Hematopoietic multipotent progenitor cell treated with erythropoietin and hydrocortisone succinate and interleukin-3 and kit ligand, for 8 days (in vitro differentiated cells): ENCODE measurements around the gene WDR5.
A peak's percentile ranks its signal among the peaks of the same experiment; 100 is the strongest.

ENCODE experiments used
- DNase-seq: peaks from one replicate; pipeline ENCODE4 v3.0.0-alpha.2; 2015

The WDR5 gene

DNA sequence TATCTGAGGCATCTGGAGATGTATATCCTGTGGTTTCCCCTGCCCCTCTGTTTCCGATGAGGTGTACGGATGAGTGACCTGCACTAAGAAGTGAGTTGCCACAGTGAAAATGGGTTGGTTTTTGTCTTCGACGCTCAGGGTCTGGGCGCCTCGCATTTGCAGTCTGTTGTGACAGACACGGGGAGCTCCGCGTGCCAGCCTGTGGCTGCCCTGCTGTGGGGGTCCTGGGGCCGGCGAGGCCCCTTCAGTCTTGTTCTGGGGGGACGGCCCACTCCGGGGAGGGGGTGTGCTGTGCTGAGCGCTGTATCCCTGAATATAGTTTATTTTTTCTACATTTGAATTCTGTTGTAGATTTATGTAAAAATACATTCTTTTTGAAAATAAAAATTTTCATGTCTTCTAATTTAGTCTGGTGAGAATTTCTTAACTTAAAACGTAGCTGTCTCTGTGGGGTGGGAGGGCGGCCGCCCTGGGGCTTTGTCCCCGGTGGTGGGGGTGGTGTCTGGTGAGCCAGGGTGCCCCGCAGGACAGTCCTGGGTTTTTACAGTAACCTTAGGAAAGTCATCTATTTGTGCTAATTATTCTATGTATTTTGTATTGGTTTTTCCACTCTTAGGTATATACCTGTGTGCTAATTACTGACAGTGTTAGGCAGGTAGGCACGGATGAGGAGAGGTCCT lies 23.8 kb downstream of the WDR5 start:
- no peak for DNase-seq

DNA sequence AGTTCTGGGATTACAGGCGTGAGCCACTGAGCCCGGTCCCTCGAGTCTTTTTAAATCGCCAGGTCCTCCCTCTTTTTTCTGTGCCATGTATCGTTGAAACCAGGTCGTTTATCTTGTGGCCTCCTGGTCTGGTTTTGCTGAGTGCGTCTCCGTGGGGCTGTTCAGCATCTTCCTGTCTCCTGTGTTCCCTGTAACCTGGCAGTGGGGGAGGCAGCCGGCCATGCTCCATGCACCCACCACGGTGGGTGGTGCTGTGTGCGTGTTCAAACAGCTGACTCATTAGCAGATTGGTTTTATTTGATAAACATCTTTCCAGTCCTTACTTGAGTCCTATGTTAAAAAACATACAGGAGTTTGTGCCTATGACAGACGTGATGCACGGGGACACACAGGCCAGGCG lies 25.8 kb downstream of the WDR5 start:
- DNase-seq, result no peak

DNA sequence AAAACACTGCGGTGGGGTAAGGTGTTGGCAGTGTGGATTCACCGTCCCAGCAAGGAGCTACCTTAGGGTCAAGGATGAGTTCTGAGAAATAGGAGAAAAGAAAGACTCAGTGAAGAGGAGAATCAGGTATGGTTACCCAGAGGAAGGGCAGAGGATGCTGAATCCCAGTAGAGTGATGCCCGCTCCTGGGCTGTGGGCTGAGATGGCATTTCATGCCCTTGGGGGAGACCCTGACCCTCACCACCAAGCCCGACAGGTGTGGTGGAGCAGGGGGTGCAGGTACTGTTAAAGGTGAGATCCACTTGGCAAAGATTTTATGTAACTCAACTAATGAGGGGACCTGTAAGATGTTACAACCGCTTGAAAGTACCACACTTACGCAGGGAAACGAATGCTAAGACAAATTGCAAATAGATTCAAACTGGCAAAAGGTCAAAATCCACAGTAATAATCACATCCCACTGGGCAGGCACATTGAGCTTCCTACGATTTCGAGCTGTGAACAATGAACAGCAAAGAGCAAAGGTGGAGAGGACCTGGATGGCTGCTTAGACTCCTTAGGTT lies 26.4 kb downstream of the WDR5 start:
- DNase-seq, result no peak

DNA sequence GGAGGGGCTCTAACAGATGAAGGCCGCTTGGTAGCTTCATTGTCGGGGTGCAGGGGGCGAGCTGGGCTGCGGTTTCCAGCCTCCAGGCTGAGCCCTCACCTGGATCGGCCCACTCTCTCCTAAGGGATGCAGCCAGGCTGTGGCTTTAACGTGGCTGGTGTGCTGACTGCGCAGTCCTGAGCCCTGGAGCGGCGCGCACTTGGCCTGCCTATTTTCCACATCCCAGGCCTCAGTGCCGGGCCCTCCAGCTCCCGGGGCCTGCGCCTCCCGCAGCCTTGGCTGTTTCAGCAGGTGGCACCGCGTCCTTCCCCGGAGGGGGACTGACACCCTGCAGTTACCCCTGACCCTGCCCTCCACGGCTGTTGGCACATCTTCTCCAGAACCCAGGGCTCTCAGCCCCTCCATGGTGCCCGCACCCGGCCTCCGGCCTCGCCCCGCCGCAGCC lies 27.1 kb downstream of the WDR5 start:
- no peak for DNase-seq

DNA sequence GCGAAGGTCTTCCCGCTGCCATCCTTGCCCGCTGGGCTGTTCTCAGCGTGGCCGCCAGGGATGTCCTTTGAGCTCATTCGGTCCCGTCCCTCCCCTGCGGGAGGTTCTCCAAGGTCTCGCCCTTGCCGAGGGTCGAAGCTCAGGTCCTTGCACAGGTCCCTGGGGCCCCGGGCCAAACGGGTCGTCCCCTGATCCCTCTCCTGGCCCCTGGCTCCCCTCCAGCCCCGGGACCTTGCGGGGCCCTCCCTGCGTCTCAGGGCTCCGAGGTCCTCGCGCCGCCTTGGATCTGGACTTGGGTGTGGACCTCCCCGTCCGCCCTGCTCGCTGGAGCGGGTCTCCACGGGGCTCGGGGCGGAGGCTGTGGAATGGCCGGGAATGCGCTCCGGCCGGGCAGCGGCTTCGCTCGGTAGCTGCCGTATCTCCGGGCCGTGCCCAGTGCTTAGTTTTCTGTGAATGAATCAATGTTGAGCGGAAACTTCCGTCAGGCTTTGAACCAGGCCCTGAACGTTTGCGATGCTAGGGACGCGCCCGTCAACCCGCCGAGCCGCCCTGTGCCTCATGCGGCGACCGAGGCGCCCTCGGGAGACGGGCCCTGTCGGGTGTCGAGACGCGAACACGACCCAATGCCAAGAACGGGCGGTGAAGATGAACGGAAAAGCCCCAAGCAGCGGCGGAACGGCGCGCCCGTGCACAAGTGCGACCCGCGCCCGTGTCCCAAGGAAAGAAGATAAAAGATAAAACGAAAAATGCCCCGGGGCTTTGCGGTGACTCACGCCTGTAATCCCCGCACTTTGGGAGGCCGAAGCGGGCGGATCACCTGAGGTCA lies 27.7 kb downstream of the WDR5 start:
- peak; percentile 70 for DNase-seq

DNA sequence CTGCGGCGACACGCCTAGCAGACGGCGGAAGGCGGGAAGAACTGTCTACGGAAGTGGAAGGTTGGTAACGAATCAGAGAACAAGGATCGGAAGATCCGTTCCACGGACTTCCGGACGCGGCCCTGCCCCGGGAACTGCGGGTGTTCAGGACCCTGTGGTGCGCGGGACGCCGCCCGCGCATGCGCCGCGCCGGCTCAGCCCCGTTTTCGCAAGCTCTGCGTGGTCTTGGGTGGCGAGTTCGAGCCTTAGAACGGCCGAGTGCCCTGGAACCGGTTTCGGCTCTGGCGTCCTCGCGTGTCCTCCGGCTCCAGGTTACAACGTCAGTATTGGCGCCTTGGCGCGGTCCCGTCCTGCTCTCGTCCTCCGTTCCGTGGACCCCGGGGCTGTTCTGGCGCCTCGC lies 29.0 kb downstream of the WDR5 start:
- DNase-seq, result no peak

DNA sequence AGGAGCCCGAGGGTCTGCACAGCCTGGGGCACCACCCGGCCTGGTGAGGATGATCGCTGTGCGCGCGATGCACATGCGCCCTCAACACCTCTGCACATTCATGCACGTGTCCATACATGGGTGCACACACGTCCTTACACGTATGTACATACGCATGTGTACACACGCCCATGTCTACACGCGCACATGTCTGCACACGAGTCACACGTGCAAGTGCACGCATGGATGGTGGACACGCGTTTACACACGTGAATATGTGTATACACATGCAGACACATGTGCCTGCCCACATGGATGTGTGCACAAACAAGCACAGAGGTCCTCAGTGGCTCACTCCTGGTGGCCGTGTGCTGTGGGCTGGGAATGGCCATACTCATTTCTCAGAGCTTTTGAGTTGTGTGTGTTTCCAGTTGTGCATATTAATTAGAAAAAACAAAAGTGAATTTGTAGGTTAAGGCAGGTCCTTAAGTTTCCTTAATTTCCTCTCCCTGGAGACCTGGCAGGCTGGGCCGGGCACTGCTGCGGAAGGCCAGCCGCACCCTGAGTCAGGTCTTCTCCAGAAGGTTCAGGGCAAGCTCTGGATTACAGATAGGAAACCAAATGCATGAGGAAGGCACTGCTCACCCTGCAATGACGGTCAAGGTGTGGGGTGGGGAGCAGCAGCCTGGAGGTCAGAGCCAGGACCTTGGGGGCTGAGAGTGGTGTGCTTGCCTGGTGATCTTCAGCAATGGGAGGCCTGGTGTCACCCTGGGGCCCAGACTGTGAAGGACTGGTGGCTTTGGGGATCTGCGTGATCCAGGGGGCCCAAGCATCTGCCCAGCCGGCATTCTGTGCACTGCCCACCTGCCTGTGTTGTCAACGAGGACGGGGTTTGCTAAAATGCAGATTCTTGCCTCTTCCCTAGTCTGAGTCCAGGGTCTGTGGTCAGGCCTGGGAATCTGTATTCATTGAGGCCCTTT lies 29.8 kb downstream of the WDR5 start:
- peak; percentile 59 for DNase-seq

DNA sequence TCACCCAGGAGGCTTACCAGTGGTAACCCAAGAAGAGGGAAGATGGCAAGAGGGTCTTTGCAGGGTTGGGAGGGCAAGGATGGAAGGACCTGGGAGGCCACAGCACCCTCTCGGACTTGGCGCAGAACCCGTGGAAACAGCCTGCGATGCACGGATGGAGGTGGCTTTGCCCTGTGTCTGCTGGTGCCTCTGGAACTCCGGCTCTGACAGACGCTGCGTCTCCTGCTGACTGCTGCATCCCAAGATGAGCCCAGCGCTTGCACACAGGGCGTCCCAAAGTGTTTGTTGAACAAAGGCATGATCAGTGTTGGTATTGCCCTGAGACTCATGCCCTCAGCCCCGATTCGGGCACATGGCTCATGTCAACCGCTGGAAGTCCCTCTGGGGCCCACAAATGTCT lies 30.5 kb downstream of the WDR5 start:
- no peak for DNase-seq

DNA sequence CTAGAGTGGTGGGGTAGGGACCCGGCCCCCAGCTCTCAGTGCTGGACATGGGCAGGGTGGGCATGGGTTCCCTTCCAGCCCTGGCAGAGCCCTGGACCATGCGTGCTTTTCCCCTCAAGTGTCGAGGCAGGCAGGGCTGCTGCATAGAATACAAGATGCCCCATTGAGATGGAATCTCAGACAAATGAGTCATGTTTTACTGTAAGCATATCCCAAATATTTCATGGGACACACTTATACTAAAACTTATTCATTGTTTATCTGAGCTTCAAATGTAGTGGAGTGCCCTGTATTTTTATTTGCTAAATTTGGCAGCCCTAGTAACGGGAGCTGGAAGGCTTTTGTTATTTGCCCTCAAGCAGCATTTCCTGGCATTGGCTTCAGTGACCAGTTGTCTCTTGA lies 31.6 kb downstream of the WDR5 start:
- DNase-seq, result no peak

DNA sequence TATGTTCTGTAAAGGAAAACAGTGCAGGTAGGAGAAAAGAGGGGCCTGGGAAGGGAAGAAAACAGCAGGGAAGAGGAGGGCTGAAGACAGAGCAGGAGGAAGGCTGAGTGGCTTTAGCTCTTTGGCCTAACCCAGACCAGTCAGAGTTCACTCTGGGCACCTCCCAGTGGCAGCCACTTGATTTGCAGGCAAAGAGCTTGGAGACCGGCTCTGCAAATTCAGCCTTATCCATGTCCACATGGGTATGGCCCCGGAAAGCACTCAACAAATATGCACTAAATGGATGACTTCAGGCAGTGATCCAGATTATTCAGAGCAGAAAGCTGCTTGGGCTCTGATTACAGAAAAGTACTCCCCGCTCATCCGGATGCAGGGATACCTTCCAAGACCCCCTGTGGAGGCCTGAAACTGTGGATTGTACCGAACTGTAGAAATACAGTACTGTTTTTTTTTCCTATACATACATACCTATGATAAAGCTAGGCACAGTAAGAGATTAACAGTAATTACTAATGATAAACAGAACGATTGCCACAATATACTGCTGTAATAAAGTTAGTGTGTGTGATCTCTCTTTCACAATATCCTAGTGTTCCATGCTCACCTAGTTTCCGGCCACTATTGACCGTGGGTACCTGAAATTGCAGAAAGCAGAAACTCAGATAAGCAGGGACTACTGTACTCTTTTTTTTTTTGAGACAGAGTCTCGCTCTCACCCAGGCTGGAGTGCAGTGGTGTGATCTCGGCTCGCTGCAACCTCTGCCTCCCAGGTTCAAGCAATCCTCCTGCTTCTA lies 33.1 kb downstream of the WDR5 start:
- DNase-seq, result peak; percentile 43

DNA sequence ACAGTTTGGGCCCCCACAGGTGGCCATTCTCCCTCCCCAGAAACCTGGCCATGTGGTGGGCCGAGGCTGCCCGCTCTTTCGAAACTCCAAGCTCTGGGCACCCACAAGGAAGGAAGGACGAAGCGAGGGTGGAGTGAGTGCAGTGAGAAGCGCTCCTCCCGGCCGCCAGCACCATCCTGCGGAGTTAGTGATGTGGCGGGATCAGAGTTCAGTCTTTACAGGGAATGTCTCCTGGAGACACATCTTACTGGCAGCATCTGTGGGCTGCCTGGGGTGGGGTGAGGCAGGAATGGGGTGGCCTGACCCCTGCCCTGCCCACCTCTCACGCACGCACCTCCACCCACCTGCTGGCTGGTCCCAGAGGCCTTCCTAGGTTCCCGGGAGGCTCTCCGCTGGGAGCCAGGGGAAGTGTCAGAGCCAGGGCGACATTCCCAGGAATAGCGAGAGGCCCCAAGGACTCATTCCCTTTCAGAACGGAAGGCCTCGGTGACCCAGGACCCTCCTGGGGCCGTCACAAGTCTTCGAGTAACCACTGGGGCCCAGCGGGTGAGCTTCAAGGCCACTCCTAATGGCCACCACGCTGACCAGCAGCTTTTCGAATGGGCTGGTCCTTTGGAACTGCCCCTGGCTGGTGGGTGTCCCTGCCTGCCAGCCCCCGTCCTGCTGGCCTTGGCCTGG lies 34.0 kb downstream of the WDR5 start:
- DNase-seq, result no peak

DNA sequence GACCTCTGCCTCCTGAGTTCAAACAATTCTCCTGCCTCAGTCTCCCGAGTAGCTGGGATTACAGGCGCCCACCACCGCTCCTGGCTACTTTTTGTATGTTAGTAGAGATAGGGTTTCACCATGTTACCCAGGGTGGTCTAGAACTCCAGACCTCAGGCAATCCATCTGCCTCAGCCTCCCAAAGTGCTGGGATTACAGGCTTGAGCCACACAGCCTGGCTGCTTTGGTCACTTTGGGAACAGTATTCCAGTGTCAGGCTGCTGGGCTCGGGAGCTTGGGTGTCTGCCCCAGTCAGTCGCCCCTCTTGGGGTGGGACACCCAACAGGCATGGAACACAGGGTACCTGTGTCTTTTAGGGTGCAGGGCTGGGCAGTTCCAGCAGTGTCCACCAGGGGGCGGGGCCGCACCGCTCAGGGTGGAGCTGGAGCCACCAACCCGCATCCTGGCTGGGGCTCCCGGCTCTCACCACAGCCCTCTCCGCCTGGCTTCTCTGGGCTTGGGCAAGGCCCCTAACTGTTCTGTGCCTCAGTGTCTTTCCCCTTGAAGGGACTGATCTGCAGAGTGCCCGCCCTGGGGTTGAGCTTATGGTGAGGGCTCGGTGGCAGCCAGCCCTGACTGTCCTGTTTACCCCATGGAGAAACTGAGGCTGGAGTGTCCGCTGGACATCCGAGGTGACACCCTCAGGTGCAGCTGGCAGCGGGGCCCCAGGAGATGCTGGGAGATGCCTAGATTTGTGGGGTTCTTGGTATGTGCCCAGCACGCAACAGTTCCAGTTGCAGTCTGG lies 34.8 kb downstream of the WDR5 start:
- DNase-seq, result no peak

DNA sequence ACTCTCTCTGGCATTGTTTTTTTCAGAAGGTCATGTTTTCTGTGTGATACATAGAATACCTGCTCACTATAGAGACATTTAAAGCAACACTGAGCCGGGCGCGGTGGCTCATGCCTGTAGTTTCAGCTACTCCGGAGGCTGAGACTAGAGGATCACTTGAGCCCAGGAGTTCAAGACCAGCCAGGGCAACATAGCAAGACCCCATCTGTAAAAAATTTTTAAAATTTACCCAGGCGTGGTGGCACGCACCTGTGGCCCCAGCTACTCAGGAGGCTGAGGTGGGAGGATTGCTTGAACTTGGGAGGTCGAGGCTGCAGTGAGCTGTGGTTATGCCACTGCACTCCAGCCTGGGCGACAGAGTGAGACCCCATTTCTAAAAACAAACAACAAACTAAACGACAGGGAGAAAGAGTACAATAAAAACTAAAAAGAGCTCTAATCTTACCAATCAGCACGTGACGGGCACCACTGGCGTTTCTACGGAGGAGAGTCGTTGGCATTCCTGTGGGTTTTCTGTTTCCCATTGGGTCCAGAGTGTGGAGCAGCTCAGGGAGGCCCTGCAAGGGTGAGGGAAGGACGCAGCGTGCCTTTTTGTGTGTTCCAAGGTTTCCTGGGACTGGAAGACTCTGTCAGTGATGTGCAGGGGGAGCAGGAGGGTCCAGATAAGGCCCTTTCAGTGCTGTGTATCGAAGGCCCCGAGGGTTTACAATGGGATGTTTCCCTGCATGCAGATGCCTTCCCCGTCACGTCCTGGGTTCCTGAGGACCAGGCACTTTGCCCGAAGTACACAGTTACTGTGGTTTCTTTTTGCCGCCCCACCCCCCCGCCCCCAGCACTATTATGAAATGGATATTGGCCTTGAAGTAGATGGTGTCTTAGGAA lies 35.7 kb downstream of the WDR5 start:
- peak; percentile 13 for DNase-seq

DNA sequence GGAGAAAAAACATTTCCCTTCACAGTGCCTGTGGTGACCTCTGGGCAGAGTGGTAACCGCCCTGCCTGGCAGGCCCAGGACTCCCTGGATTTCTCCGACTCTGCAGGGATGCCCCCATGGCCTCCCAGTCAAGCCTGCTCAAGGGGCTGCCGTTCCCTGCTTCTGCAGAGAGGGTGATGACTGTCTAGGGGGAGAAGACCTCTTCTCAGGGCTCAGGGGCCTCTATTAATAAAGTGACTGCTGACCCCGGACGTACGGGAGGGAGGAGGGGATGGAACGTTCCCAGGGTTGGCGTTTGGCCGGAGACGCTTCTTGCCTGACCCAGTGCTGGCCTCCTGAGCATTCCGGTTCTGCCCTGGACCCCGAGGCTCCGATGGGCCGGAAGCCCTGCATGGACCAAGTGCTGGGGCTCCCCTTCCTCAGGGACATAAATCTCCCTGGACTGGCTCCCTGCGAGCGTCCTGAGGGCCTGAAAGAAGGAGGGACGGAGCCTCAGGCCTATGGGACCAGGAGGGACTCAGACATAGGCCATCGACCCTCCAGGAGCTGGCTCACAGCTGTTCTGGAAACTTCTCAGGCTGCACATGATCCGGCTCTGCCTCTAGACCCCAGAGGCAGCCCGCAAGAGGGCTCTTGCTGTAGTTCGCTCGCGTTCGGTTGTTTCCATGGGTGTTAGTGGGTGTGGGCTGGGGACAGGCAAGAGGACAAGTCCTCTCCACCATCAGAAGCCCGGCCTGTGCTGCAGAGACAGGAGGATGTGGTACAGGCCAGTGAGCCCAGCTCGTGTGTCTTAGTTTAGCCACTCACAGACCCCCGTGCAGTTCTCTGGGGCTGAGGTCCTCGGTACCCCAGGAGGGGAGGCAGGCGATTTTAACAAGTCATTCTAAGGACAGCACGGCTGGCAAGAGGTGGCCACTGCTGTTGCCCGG lies 36.6 kb downstream of the WDR5 start:
- no peak for DNase-seq

DNA sequence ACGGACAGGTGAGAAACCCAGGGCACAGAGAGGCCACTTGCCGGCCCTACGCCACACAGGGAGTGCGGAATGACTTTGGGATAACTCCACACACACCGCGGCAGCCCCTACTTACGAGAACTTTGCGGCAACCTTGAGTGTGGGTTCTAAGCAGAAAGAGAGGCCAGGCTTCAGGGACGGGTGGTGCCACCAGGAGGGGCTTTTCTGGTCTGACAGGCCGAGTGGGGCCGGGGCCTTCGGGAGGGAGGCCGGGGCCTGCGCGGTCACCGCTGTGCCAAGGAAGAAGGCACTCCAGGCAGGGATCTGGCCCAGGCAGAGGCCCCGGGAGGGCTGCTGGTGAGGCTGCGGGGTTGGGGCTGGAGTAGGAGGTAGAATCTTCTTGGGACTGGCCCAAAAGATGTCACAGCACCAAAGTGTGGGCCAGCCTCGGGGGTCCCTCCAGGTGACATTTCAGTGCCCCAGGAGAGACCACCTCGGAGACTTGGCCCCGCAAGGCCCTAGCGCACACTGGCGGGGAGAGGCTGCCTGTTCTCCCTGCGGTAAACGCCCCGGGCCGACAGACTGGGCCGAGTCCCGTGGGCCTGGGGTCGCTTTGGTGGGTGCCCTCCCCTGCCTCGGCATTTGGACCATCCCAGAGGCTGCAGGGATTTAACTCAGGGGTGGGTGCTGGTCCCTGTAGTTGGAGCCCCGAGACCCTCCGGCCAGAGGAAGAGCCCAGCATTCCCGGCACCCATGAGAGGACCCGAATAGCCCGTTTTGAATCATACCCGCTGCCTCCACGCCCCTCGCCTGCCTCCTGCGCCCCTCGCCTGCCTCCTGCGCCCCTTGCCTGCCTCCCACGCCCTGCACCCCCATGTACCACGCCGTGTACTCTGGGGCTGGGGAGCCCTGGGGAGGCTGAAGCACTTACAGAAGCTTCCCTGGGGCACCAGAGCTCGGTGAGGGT lies 37.5 kb downstream of the WDR5 start:
- no peak for DNase-seq

DNA sequence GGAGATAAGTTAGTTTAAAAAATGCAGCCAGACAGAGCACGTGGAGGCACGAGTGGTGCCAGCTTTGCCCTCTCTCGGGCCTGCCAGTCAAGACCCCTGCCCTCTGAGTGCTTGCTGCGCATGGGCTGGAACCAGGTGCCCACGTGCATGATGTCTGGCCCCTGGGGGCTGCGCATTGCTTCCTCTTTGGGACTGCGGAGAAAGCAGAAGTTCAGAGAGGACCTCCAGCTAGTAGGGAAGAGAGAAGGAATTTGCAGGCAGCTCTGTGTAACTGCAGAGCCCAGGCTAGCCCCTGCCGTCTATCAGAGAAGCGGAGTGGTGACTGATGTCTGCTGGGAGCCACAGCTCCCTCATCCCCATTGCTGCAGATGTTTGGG lies 38.2 kb downstream of the WDR5 start:
- no peak for DNase-seq
